HEK293T (cell line): ENCODE measurements around the gene SCAMP4.

ENCODE experiments used
- CTCF ChIA-PET: fragments of 350-600 bp; formaldehyde crosslinking; extraction: SDS; loops from one replicate; lab custom pipeline; 2021; ENCODE audit warnings: antibody characterized with exemption, inconsistent platforms; lab: Yijun Ruan, JAX
- POLR2A ChIA-PET: fragments of 350-600 bp; formaldehyde crosslinking; extraction: SDS; loops from one replicate; lab custom pipeline; 2020; ENCODE audit warnings: antibody characterized with exemption, inconsistent platforms; lab: Yijun Ruan, JAX
- DNase-seq: peaks from one replicate; pipeline ENCODE4 v3.0.0; 2012; ENCODE audit warnings: mixed read lengths; ENCODE audit errors: extremely low spot score
- ARNT ChIP-seq: fragments of 450-650 bp; IDR thresholded peaks from 2 replicates; pipeline ENCODE4 v1.6.1; 2017; ENCODE audit warnings: mild to moderate bottlenecking
- BHLHE40 ChIP-seq: fragments of 450-650 bp; IDR thresholded peaks from 2 replicates; pipeline ENCODE4 v1.6.1; 2016; ENCODE audit warnings: mild to moderate bottlenecking, moderate library complexity, borderline replicate concordance
- CTBP1 ChIP-seq: fragments of 450-650 bp; IDR thresholded peaks from 2 replicates; pipeline ENCODE4 v1.6.1; 2016; ENCODE audit warnings: borderline replicate concordance
- ELF4 ChIP-seq: fragments of 450-650 bp; IDR thresholded peaks from 2 replicates; pipeline ENCODE4 v1.6.1; 2017; ENCODE audit warnings: antibody characterized with exemption
- FOXA1 ChIP-seq: fragments of 450-650 bp; IDR thresholded peaks from 2 replicates; pipeline ENCODE4 v1.6.1; 2016; ENCODE audit warnings: mild to moderate bottlenecking
- FOXK2 ChIP-seq: fragments of 450-650 bp; IDR thresholded peaks from 2 replicates; pipeline ENCODE4 v1.6.1; 2016; ENCODE audit warnings: mild to moderate bottlenecking
- FOXM1 ChIP-seq: fragments of 450-650 bp; IDR thresholded peaks from 2 replicates; pipeline ENCODE4 v1.6.1; 2017; ENCODE audit warnings: mild to moderate bottlenecking, borderline replicate concordance
- HDGF ChIP-seq: fragments of 450-650 bp; IDR thresholded peaks from 2 replicates; pipeline ENCODE4 v1.6.1; 2017; ENCODE audit warnings: antibody characterized with exemption, borderline replicate concordance
- L3MBTL2 ChIP-seq: fragments of 450-650 bp; conservative IDR thresholded peaks from 2 replicates; pipeline ENCODE4 v1.6.1; 2016; ENCODE audit warnings: mild to moderate bottlenecking
- LEF1 ChIP-seq: fragments of 450-650 bp; IDR thresholded peaks from 2 replicates; pipeline ENCODE4 v1.6.1; 2017; ENCODE audit warnings: mild to moderate bottlenecking, borderline replicate concordance
- NFRKB ChIP-seq: fragments of 450-650 bp; IDR thresholded peaks from 2 replicates; pipeline ENCODE4 v1.6.1; 2016; ENCODE audit warnings: mild to moderate bottlenecking, moderate library complexity
- PKNOX1 ChIP-seq: fragments of 450-650 bp; IDR thresholded peaks from 2 replicates; pipeline ENCODE4 v1.6.1; 2016
- SP1 ChIP-seq: fragments of 450-650 bp; IDR thresholded peaks from 2 replicates; pipeline ENCODE4 v1.6.1; 2017
- SUZ12 ChIP-seq: fragments of 450-650 bp; IDR thresholded peaks from 2 replicates; pipeline ENCODE4 v1.6.1; 2016; ENCODE audit warnings: mild to moderate bottlenecking
- TARDBP ChIP-seq: fragments of 450-650 bp; IDR thresholded peaks from 2 replicates; pipeline ENCODE4 v1.6.1; 2016
- ZNF384 ChIP-seq: fragments of 450-650 bp; IDR thresholded peaks from 2 replicates; pipeline ENCODE4 v1.6.1; 2016

Gene SCAMP4

GRCh38 chr19:1921825-1922224 is 16.6 kb downstream of the SCAMP4 start:
- POLR2A ChIA-PET = no interaction called here
- TF ChIP-seq FOXK2 (no peak), NFRKB (no peak), ELF4 (no peak), SP1 (no peak), BHLHE40 (no peak), ARNT (no peak), SUZ12 (no peak), L3MBTL2 (no peak), HDGF (no peak), FOXM1 (no peak), CTBP1 (no peak), ZNF384 (no peak), LEF1 (no peak)
- no peak for DNase-seq
- CTCF ChIA-PET = no interaction called here

- ChIA-PET CTCF (no interaction called here), POLR2A (no interaction called here)
- no peak for DNase-seq
- TF ChIP-seq LEF1 (no peak), BHLHE40 (no peak), SUZ12 (no peak), TARDBP (no peak), ARNT (no peak), L3MBTL2 (no peak), ELF4 (no peak), HDGF (no peak), FOXA1 (no peak), NFRKB (no peak), PKNOX1 (no peak), CTBP1 (no peak), FOXK2 (no peak), SP1 (no peak), FOXM1 (no peak), ZNF384 (no peak)
Measured at GRCh38 chr19:1922803-1923202, 17.6 kb downstream of the SCAMP4 start.

GRCh38 chr19:1923319-1923718 is 18.1 kb downstream of the SCAMP4 start:
- CTCF ChIA-PET = no interaction called here
- DNase-seq = no peak
- no peak for TF ChIP-seq HDGF
- no peak for TF ChIP-seq NFRKB
- no peak for TF ChIP-seq PKNOX1
- no peak for TF ChIP-seq SP1
- TF ChIP-seq ELF4 = no peak
- TF ChIP-seq FOXK2 = no peak
- no peak for TF ChIP-seq L3MBTL2
- no peak for TF ChIP-seq CTBP1
- TF ChIP-seq ZNF384 = no peak
- no peak for TF ChIP-seq FOXA1
- no peak for TF ChIP-seq TARDBP
- TF ChIP-seq FOXM1 = no peak
- TF ChIP-seq BHLHE40 = no peak
- TF ChIP-seq LEF1 = no peak
- POLR2A ChIA-PET = no interaction called here

- no peak for DNase-seq
- CTCF ChIA-PET = no interaction called here
- POLR2A ChIA-PET = no interaction called here
- TF ChIP-seq FOXA1 (no peak), FOXK2 (no peak), CTBP1 (no peak), BHLHE40 (no peak), FOXM1 (no peak), ZNF384 (no peak), PKNOX1 (no peak), NFRKB (no peak), SUZ12 (no peak), ARNT (no peak)
Measured at GRCh38 chr19:1924320-1924961, 19.2 kb downstream of the SCAMP4 start.

GRCh38 chr19:1925544-1925943 is 20.3 kb downstream of the SCAMP4 start:
- DNase-seq = no peak
- ChIA-PET CTCF (no interaction called here), POLR2A (no interaction called here)
- TF ChIP-seq ZNF384 (no peak), ARNT (no peak), LEF1 (no peak), FOXA1 (no peak), CTBP1 (no peak), TARDBP (no peak), PKNOX1 (no peak), FOXM1 (no peak), BHLHE40 (no peak), HDGF (no peak), ELF4 (no peak), L3MBTL2 (no peak), NFRKB (no peak), SUZ12 (no peak)
